Stimulated activated CD4-positive, alpha-beta T cell treated with anti-CD3 and anti-CD28 coated beads, Interleukin-4, amount 100 ng/mL, for 48 hours (primary cell): ENCODE measurements around the gene C14orf119.
"Not testable (repeated sequence)": the region's sequence is repeated elsewhere in the genome, so short reads cannot be mapped to it uniquely, and the experiment has no call there.

Experiments
- DNase-seq, 2 donors: peaks; one replicate each; pipeline ENCODE4 v3.0.0-alpha.2; 2020; ENCODE audit warnings: low read depth in 2 of 2

C14orf119 gene

GRCh38 chr14:23089498-23090253, 5.6 kb upstream of the C14orf119 start:
- no peak for DNase-seq

- DNase-seq = no peak
These were observed 5.1 kb upstream of the C14orf119 start for GRCh38 chr14:23090254-23090636.

GRCh38 chr14:23091294-23092225, 3.7 kb upstream of the C14orf119 start:
- DNase-seq = no peak

GRCh38 chr14:23093104-23093503, 2.2 kb upstream of the C14orf119 start:
- no peak for DNase-seq

DNA sequence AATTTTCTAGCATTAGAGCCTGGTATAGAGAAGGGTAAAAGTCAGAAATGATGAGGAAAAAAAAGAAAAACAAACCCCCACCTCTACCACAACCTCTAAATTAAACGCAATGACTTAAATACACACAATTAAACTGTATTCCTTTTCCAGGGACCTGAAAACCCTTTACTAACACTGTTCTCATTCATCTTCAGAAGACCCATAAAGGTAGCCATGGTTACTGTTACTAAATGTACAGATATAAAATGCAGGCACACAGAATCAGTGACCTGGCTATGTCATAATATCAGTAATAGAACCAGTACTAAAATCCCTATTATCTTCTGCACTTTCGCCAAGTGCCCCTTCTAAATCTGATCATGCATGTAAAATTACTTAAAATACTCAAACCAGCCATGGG, 1.8 kb upstream of the C14orf119 start:
- DNase-seq = no peak

DNA sequence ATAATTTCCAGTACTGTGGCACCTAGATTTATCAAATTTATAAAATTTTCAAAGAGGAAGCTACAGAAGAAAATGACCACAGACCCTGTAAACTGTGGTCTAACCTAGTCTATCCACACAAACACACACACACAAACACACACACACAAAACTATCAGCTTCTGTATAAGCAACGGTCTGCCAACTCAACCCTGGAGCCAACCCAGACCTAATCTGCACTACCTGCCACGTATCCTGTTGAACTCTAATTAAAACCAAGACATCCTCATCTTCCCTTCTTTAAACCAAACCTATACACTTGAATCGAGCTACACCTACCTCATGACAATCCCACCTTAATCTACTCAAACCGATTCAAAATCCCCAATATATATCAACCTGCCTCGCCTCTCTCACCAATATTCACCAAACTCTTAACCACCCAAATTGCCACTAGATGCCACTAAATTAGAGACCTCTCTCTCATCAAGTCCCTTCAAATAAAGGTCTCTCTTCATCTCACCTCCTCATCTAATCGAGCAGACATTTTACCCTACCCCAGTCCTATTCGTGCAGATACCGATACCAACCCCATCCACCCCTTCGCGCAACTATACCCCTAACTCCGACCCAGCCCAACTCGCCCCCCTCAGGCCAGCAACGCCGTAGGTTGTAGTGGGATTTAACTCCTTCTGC, 1.2 kb upstream of the C14orf119 start:
- DNase-seq = no peak

DNA sequence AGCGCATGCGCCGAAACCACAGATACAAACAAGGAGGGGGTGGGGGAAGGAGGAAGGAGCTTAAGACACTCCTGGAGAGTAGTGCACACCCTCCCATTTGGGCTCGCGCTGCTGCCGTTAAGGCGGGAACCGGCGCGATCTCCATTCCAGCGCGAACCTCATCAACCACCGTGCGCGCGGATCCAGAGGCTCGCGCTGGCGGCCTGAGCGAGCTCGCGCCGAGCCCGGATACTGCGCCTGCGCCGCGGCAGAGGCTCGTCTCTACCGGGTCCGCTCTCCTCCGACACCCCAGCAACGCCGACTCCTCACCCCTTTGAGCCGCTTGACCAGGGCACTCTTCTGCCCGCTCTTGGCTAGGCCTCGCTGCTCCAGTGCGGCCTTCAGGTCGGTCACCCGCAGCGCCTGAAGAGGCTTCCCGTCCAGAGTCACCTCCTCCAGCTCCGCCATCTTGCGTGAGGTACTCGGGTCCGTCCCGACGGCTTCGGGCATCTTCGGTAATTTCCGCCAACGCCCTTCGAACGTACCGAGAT, 574 bp upstream of the C14orf119 start, which contains the start of gene ACIN1:
ACIN1 (minus strand) TSS at position 471 of the 530 bp plus-strand sequence; CDS start at position 447, 24 bp downstream.
- DNase-seq = peak; percentile 67 to 99

DNA sequence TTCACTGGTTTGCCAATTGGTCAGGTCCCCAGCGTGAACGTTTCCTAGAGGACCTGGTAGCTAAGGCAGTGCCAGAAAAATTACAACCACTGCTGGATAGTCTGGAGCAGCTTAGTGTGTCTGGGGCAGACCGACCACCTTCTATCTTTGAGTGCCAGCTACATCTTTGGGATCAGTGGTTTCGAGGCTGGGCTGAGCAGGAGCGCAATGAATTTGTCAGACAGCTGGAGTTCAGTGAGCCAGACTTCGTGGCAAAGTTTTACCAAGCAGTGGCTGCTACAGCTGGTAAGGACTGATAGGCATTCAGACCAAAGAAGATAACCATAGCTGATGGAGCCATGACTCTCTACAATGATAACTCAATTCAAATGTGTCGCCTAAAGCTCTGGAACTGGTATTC, 2.5 kb downstream of the C14orf119 start:
- no peak for DNase-seq

DNA sequence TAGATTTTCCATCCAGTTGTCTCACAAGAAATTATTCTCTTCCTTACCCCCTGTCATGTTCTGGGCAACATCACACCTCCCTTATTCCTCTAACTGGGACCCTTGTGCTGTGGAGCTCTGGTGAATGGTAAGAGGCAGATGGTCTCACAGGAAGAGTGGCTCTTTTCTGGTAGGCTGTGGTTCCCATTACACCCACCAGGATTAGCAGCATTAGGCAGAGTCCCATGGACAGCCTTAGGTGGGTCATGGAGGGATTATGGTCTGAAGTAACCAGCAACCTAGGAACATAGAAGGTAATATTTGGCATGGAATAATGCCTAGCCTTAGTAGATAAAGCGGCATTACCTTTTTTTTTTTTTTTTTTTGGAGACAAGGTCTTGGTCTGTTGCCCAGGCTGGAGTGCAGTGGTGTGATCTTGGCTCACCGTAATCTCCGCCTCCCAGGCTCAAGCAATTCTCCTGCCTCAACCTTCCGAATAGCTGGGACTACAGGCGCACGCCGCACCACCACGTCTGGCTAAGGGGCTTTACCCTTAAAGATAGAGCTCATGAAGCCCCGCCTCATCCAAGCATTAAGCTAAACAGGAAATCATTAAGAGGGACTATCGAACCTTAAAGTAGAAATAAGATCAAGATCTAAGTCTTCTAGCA, 4.0 kb downstream of the C14orf119 start:
- no peak for DNase-seq

DNA sequence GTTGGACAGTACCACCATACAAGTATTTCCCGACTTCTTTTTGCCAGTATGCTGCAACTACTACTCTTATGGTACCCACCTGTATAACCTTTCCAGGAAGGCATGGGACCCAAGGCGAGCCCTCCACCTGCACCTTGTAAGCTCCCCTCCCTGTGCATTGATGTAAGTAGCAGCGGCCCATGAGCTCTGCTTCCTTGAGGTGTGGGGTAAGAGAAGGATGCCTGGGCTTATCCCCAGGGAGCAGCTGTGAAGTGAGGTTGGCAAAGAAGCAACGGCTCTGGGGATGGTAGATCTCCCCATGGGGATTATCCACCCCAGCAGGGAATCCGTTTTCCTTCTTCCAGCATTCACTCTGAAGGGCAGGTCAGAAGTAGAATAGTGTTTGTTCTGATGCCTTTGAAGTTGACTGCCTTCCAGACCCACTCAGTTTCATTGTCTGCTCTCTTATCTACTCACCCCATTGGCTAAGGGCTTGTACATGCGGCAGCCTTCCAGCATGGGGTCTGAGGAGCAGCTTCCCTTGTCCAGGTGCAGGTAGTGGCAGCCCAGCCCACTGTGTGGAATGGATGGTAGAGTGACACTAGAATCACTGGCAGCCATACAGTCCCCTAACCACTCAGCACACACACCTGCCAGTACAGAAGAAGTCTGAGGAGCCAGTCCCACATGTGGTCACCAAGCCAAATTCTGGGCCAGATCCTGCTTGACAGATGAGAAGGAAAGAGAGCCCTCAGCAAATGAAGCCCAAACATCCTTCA, 6.1 kb downstream of the C14orf119 start:
- DNase-seq = no peak

DNA sequence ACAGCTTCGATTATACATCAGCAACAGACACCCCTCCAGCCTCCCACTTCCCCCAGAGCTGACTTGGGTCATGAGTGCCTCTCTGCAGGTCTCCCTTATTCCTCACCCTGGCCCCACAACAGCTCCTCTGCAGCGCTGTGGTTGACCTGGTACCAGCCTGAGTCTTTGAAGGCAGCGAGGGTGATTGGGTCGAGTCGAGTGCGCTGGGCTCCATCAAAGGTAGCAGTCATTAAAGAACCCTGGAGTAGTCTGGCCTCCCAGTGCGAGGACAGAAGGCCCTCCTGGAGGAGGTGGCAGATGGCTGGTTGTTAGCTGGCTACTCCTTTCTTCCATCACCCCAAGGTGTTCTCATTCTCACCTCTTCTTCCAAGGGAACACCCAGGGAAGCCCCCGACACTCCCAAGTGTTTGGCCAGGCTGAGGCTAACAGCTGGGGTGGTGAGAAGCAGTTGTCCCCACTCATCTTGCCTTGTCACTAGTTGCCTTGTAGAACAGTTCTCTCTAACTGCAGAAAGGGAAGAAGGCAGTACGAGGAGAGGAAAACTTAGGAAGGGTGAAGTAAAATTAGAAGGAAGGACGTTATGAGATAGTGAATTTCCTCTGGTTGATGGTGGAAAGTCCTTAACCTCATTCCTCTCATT, 6.8 kb downstream of the C14orf119 start:
- DNase-seq = no peak

GRCh38 chr14:23102801-23103200, 7.5 kb downstream of the C14orf119 start:
- no peak for DNase-seq

- no peak for DNase-seq
These were observed 8.3 kb downstream of the C14orf119 start for GRCh38 chr14:23103581-23103980.

GRCh38 chr14:23104070-23104590, 8.8 kb downstream of the C14orf119 start:
- DNase-seq = no peak

DNA sequence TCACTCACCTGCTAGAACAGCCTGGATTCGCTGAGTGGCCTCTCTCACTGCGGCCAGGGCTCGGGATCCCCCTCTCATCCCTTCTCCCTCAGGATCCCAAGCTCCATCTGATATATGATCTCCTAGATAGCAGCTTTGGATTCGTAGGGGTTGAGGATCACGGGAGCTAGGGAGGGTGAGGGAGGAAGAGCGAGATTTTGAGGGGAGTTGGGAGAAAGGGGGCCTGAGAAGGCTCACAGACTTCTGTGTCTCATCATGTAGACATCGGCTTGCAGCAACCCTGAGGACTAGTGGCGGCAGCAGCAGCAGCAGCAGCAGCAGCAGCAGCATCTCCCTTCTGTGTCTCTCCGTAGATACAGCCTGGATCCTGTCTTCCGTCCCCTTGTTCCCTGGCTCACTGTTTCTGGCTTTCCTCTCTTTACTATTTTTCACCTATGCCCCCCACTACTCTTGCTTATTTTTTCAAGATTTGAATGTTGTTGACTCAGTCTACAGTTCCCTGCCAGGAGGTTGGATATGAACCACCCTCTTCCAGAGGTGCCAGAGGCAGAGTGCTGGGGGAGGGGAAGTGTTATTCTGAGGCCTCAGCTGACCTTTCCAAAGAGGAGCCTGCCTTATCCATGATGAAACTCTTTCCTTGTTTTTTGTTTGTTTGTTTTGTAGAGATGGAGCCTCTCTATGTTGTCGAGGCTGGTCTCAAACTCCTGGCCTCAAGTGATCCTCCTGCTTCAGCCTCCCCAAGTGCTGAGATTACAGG, 9.5 kb downstream of the C14orf119 start, which contains the start of gene CIROP:
CIROP (minus strand) TSS at position 399 of the 757 bp plus-strand sequence; CDS start at position 330, 69 bp downstream.
- no peak for DNase-seq

- no peak for DNase-seq
These were observed 10.1 kb downstream of the C14orf119 start for GRCh38 chr14:23105348-23105824.

GRCh38 chr14:23106747-23107045, 11.4 kb downstream of the C14orf119 start:
- no peak for DNase-seq

GRCh38 chr14:23107620-23108019, 12.3 kb downstream of the C14orf119 start:
- not testable (repeated sequence) for DNase-seq

DNA sequence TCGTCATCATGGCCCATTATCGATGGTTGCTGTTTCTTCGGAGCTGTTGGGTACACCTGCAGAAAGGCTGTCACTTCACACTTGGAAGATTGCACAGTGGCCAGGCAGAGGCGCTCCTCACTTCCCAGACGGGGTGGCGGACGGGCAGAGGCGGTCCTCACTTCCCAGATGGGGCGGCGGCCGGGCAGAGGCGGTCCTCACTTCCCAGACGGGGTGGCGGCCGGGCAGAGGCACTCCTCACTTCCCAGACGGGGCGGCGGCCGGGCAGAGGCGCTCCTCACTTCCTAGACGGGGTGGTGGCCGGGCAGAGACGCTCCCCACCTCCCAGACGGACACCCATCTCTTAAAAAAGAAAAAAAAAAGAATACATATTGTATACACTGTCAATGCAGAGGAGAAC, 12.9 kb downstream of the C14orf119 start:
- DNase-seq = not testable (repeated sequence)
